ENCODE measurements around the gene HOXB7. TPM values are rescaled to one million over a fixed set of nuclear protein-coding genes. Genes with fewer than 3 reads are reported as not detected.

Gene HOXB7
- total and polyA plus RNA-seq, 10 of the 15 experiments (the other 5 are each of a cell fraction or from before 2014, with no cell fraction given) = 2.8 to 7.4 (median 4.2) TPM

GRCh38 chr17:48562934-48563333 lies 47.9 kb downstream of the HOXB7 start:
- no peaks in the 10 kb centered on the region for H4K20me1 ChIP-seq (ENCODE audit: control insufficient read depth, insufficient read depth)
- no TSS peak for BruUV-seq (replicated peaks)
- no peak for TF ChIP-seq YY1 (IDR thresholded peaks at IDR 0.05; ENCODE audit: low read depth, low read length)
- TF ChIP-seq TCF3 (IDR thresholded peaks at IDR 0.05; ENCODE audit: borderline replicate concordance, insufficient read depth, low read depth, low read length) = no peak
- no peak for TF ChIP-seq ETV6 (conservative IDR thresholded peaks at IDR 0.05 in 1 of 2, IDR thresholded peaks at IDR 0.05 in 1 of 2; ENCODE audit: borderline replicate concordance in 1 of 2, low read depth in 1 of 2)
- TF ChIP-seq E4F1 (IDR thresholded peaks at IDR 0.05; ENCODE audit: borderline replicate concordance, partially characterized antibody) = no peak
- TF ChIP-seq, protein P1, sequence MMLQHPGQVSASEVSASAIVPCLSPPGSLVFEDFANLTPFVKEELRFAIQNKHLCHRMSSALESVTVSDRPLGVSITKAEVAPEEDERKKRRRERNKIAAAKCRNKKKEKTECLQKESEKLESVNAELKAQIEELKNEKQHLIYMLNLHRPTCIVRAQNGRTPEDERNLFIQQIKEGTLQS (IDR thresholded peaks at IDR 0.05; ENCODE audit: borderline replicate concordance, extremely low read depth, low read depth, low read length) = no peak
- no peak for TF ChIP-seq SIN3A (IDR thresholded peaks at IDR 0.05; ENCODE audit: low read depth, low read length)
- no peak for TF ChIP-seq ZNF384 (IDR thresholded peaks at IDR 0.05; ENCODE audit: borderline replicate concordance, low read depth, low read length)
- TF ChIP-seq, protein P2, sequence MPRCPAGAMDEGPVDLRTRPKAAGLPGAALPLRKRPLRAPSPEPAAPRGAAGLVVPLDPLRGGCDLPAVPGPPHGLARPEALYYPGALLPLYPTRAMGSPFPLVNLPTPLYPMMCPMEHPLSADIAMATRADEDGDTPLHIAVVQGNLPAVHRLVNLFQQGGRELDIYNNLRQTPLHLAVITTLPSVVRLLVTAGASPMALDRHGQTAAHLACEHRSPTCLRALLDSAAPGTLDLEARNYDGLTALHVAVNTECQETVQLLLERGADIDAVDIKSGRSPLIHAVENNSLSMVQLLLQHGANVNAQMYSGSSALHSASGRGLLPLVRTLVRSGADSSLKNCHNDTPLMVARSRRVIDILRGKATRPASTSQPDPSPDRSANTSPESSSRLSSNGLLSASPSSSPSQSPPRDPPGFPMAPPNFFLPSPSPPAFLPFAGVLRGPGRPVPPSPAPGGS (IDR thresholded peaks at IDR 0.05; ENCODE audit: borderline replicate concordance, insufficient read depth, low read depth, low read length, poor library complexity, severe bottlenecking) = no peak
- no peak for TF ChIP-seq ZNF687 (IDR thresholded peaks at IDR 0.05)
- TF ChIP-seq POU2F2 (IDR thresholded peaks at IDR 0.05; ENCODE audit: borderline replicate concordance, low read depth, low read length) = no peak
- TF ChIP-seq, protein P3, sequence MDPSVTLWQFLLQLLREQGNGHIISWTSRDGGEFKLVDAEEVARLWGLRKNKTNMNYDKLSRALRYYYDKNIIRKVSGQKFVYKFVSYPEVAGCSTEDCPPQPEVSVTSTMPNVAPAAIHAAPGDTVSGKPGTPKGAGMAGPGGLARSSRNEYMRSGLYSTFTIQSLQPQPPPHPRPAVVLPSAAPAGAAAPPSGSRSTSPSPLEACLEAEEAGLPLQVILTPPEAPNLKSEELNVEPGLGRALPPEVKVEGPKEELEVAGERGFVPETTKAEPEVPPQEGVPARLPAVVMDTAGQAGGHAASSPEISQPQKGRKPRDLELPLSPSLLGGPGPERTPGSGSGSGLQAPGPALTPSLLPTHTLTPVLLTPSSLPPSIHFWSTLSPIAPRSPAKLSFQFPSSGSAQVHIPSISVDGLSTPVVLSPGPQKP (IDR thresholded peaks at IDR 0.05; ENCODE audit: low read depth, low read length) = no peak
- TF ChIP-seq WRNIP1 (IDR thresholded peaks at IDR 0.05; ENCODE audit: borderline replicate concordance, low read depth, low read length) = no peak
- no peak for TF ChIP-seq NR2F1 (conservative IDR thresholded peaks at IDR 0.05)
- no peak for TF ChIP-seq NFXL1 (IDR thresholded peaks at IDR 0.05; ENCODE audit: borderline replicate concordance)

More at GRCh38 chr17:48562934-48563333, 47.9 kb downstream of the HOXB7 start:
- no peak overlapping the region for H2AFZ ChIP-seq (ENCODE audit: control insufficient read depth, low read depth, low read length)
- no peaks in the 10 kb centered on the region for H3K79me2 ChIP-seq (ENCODE audit: control insufficient read depth, insufficient read depth, low read length)
- no peak overlapping the region for H3K9ac ChIP-seq (ENCODE audit: control insufficient read depth, insufficient read depth, low read length)
- SMC1A ChIA-PET (ENCODE audit: uncharacterized antibody, unreplicated experiment) = interaction anchor here (0.8 to 3.3 kb wide), 6 partner anchors 12 to 116 kb away, joined by 3 to 11 read pairs (median 4); no protein-coding TSS in a partner anchor
- H3K4me1 ChIP-seq (ENCODE audit: control insufficient read depth, insufficient read depth, low read length) = no peaks in the 10 kb centered on the region
- RAD21 ChIA-PET (ENCODE audit: unreplicated experiment) = no interaction called here
- 58% methylated on average over 5 of the region's 5 CpGs for WGBS (ENCODE audit: insufficient coverage, insufficient replicate concordance, low lambda C conversion rate, missing lambda C conversion rate)
- in situ Hi-C loops (cut with MboI) = no loop called here
- H3K27me3 ChIP-seq (replicated peaks in 1 of 2; ENCODE audit: control insufficient read depth in 2 of 2, insufficient read depth in 2 of 2, low read length in 1 of 2) = no peaks in the 10 kb centered on the region
- no peak overlapping the region for H3K4me3 ChIP-seq
- POLR2A ChIA-PET = interaction anchor here (0.6 to 1.4 kb wide), 2 partner anchors 47 to 469 kb away, joined by 6 to 7 read pairs; no protein-coding TSS in a partner anchor
- CTCF ChIA-PET = interaction anchor here (0.6 to 1.8 kb wide), 5 partner anchors 29 to 200 kb away, joined by 3 to 9 read pairs (median 3); no protein-coding TSS in a partner anchor
- ATAC-seq (no peak), FAIRE-seq (no peak), DNase-seq (ENCODE audit: low read depth, low spot score) (no peak)
- H3K27ac ChIP-seq (ENCODE audit: control insufficient read depth, insufficient read depth) = no peak overlapping the region
- no peak overlapping the region for H3K4me2 ChIP-seq (ENCODE audit: control insufficient read depth, insufficient read depth)
- intact Hi-C loops (cut with micrococcal nuclease; ENCODE audit: unreplicated experiment) = no loop called here
- H3K9me3 ChIP-seq (replicated peaks; ENCODE audit: control insufficient read depth, insufficient read depth, low read length) = no peaks in the 10 kb centered on the region
- H3K36me3 ChIP-seq (ENCODE audit: control insufficient read depth in 2 of 2, insufficient read depth in 2 of 2, low read length in 1 of 2) = no peaks in the 10 kb centered on the region; a peak in 1 of 4 replicates

All from GM12878 (cell line).